Measurements from ENCODE around the gene PASD1.
"Not testable (repeated sequence)": the region's sequence is repeated elsewhere in the genome, so short reads cannot be mapped to it uniquely, and the experiment has no call there.

PASD1 gene

GRCh38 chrX:151570561-151570960 is 7.1 kb downstream of the PASD1 start:
- H3K4me3 ChIP-seq (ENCODE audit: low read length) = no peak overlapping the region
- DNase-seq (ENCODE audit: low read depth) = no peak
- no peak for TF ChIP-seq CTCF (IDR thresholded peaks at IDR 0.05; ENCODE audit: insufficient read depth, low read depth, low read length, missing control alignments)

DNA sequence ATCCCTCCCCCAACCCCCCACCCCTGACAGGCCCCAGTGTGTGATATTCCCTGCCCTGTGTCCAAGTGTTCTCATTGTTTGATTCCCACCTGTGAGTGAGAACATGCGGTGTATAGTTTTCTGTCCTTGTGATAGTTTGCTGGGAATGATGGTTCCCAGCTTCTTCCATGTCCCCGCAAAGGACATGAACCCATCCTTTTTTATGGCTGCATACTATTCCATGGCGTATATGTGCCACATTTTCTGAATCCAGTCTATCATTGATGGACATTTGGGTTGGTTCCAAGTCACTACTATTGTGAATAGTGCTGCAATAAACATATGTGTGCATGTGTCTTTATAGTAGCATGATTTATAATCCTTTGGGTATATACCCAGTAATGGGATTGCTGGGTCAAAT is 29.9 kb downstream of the PASD1 start:
- DNase-seq (ENCODE audit: low read depth) = not testable (repeated sequence)

GRCh38 chrX:151596282-151596681 is 32.8 kb downstream of the PASD1 start:
- DNase-seq (ENCODE audit: low read depth) = no peak
- no peak overlapping the region for H3K4me3 ChIP-seq (ENCODE audit: low read length)
- no peak for TF ChIP-seq CTCF (IDR thresholded peaks at IDR 0.05; ENCODE audit: insufficient read depth, low read depth, low read length, missing control alignments)

More for the DNA sequence above, 29.9 kb downstream of the PASD1 start:
- H3K4me3 ChIP-seq (ENCODE audit: low read length) = not testable (repeated sequence)

- DNase-seq (ENCODE audit: low read depth) = no peak
- no peak overlapping the region for H3K4me3 ChIP-seq (ENCODE audit: low read length)
- TF ChIP-seq CTCF (IDR thresholded peaks at IDR 0.05; ENCODE audit: insufficient read depth, low read depth, low read length, missing control alignments) = no peak
Measured at GRCh38 chrX:151604931-151605330, 41.5 kb downstream of the PASD1 start.

- TF ChIP-seq CTCF (IDR thresholded peaks at IDR 0.05; ENCODE audit: insufficient read depth, low read depth, low read length, missing control alignments) = no peak
- H3K4me3 ChIP-seq (ENCODE audit: low read length) = no peak overlapping the region
- DNase-seq (ENCODE audit: low read depth) = peak; percentile 6
Measured at GRCh38 chrX:151609222-151609621, 45.7 kb downstream of the PASD1 start.

DNA sequence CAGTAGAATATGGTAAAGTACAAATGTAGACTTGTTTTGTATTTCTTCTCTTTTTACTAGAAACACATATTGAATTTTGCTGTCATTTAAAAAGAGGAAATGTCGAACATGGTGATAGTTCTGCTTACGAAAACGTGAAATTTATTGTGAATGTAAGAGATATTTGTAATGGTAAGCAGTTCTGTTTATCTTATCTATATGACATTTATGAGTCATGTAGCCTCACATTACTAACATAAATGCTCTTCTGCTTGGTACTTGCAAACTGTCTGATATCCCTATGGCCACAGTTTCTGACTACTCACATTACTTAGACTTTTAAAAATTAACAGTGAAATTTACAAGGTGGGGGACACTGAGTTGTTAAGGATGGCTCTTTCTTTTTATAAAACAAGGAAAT is 57.9 kb downstream of the PASD1 start:
- no peak for TF ChIP-seq CTCF (IDR thresholded peaks at IDR 0.05; ENCODE audit: insufficient read depth, low read depth, low read length, missing control alignments)
- no peak for DNase-seq (ENCODE audit: low read depth)
- H3K4me3 ChIP-seq (ENCODE audit: low read length) = no peak overlapping the region

- no peak overlapping the region for H3K4me3 ChIP-seq (ENCODE audit: low read length)
- DNase-seq (ENCODE audit: low read depth) = no peak
- no peak for TF ChIP-seq CTCF (IDR thresholded peaks at IDR 0.05; ENCODE audit: insufficient read depth, low read depth, low read length, missing control alignments)
Measured at GRCh38 chrX:151624677-151625076, 61.2 kb downstream of the PASD1 start.

DNA sequence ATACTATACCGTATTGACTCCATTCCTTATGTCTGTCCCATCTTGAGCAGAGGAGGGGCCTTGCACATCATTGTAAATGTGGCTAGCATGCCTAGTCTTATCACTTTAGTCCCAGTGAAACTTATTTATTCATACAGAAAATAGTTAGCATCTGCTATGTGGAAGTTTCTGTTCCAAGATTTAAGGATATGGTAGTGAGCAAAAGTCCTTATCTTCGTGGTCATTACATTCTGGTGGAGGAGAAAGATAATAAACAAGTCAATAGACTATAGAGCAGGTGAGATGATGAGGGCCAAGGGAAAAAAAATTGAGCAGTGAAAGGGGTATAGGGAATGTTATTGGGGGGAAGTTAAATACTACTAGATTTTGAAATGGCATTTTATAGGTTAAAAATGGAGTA is 68.3 kb downstream of the PASD1 start:
- H3K4me3 ChIP-seq (ENCODE audit: low read length) = no peak overlapping the region
- DNase-seq (ENCODE audit: low read depth) = no peak
- TF ChIP-seq CTCF (IDR thresholded peaks at IDR 0.05; ENCODE audit: insufficient read depth, low read depth, low read length, missing control alignments) = no peak

Measured in epithelial cell of esophagus (primary cell).